H1 (cell line): Measurements from ENCODE around the gene RPS28. TPM values are rescaled to one million over a fixed set of nuclear protein-coding genes. Genes with fewer than 3 reads are reported as not detected.

Experiments used
- CTCF ChIA-PET: fragments of 300-600 bp; sonication (Branson Sonifier 250); formaldehyde crosslinking; loops from one replicate; lab custom pipeline; 2021; ENCODE audit not compliant: partially characterized antibody; lab: Charles Lee
- POLR2A ChIA-PET: fragments of 300-600 bp; sonication (Branson Sonifier 250); formaldehyde crosslinking; loops from one replicate; lab custom pipeline; 2021; ENCODE audit warnings: inconsistent platforms; ENCODE audit not compliant: partially characterized antibody; lab: Charles Lee
- DNase-seq, 2 experiments: peaks; one replicate each; pipeline versions ENCODE4 v3.0.0 to v3.0.0-alpha.2; 2010 to 2022; ENCODE audit warnings: low spot score in 2 of 2, low read depth in 1 of 2, mixed read lengths in 1 of 2
- FAIRE-seq: peaks from 2 replicates; lab custom pipeline; 2011; peaks lifted over from hg19 to GRCh38; lab: Jason Lieb, UNC
- H2AFZ ChIP-seq: 2 replicates; pipeline ENCODE4 v1.8.1; 2012; ENCODE audit warnings: low read length, inconsistent platforms
- H2AK5ac ChIP-seq: 2 replicates; pipeline ENCODE4 v1.6.1; 2013; ENCODE audit warnings: low read depth, low read length
- H2BK120ac ChIP-seq: replicated peaks from 2 replicates; pipeline ENCODE3; 2013; ENCODE audit warnings: low read depth, low read length, inconsistent platforms
- H2BK12ac ChIP-seq: 2 replicates; pipeline ENCODE4 v1.6.1; 2013; ENCODE audit warnings: low read depth, low read length
- H2BK15ac ChIP-seq: 2 replicates; pipeline ENCODE4 v1.6.1; 2013; ENCODE audit warnings: low read length
- H2BK20ac ChIP-seq: 2 replicates; pipeline ENCODE4 v1.6.1; 2013; ENCODE audit warnings: low read length
- H2BK5ac ChIP-seq: 2 replicates; pipeline ENCODE4 v1.6.1; 2013; ENCODE audit warnings: low read depth, low read length
- H3K14ac ChIP-seq: 2 replicates; pipeline ENCODE4 v1.6.1; 2013; ENCODE audit warnings: inconsistent platforms; ENCODE audit not compliant: insufficient read length
- H3K18ac ChIP-seq: 2 replicates; pipeline ENCODE4 v1.6.1; 2013; ENCODE audit warnings: low read length; ENCODE audit errors: extremely low read depth
- H3K23ac ChIP-seq: 2 replicates; pipeline ENCODE4 v1.6.1; 2013; ENCODE audit warnings: inconsistent platforms; ENCODE audit not compliant: insufficient read length
- H3K23me2 ChIP-seq: 2 replicates; pipeline ENCODE4 v1.6.1; 2013; ENCODE audit warnings: low read depth, low read length
- H3K27ac ChIP-seq: 2 replicates; pipeline ENCODE4 v1.6.1; 2011; ENCODE audit warnings: low read depth, low read length, inconsistent platforms
- H3K27me3 ChIP-seq, 4 experiments: replicated peaks in 1 of 4; 1 replicate in 1 of 4; 2 replicates in 3 of 4; pipeline versions ENCODE4 v1.6.1 to v1.8.1; 2011 to 2013; ENCODE audit warnings: low read length in 3 of 4, mild to moderate bottlenecking in 3 of 4, inconsistent platforms in 2 of 4, mixed read lengths in 2 of 4, moderate library complexity in 1 of 4; ENCODE audit not compliant: control insufficient read depth in 3 of 4, insufficient read depth in 3 of 4; ENCODE audit errors: extremely low read depth in 1 of 4
- H3K36me3 ChIP-seq, 4 experiments: 2 replicates each; pipeline versions ENCODE4 v1.6.1 to v1.8.1; 2011 to 2013; ENCODE audit warnings: mild to moderate bottlenecking in 4 of 4, low read length in 3 of 4, moderate library complexity in 2 of 4, control low read depth in 1 of 4, inconsistent platforms in 1 of 4; ENCODE audit not compliant: insufficient read depth in 4 of 4, control insufficient read depth in 2 of 4
- H3K4ac ChIP-seq: replicated peaks from 2 replicates; pipeline ENCODE3; 2013; ENCODE audit warnings: low read length, low read depth, mixed read lengths, inconsistent platforms; ENCODE audit not compliant: insufficient read length
- H3K4me1 ChIP-seq, 4 experiments: replicated peaks in 1 of 4; 1 replicate in 1 of 4; 2 replicates in 3 of 4; pipeline versions ENCODE4 v1.6.1 to v1.8.1; 2011 to 2013; ENCODE audit warnings: low read length in 3 of 4, inconsistent platforms in 2 of 4, mixed read lengths in 1 of 4; ENCODE audit not compliant: insufficient read depth in 4 of 4, control insufficient read depth in 3 of 4
- H3K4me2 ChIP-seq, 2 experiments: 2 replicates each; pipeline versions ENCODE4 v1.6.1 to v1.8.1; 2011 to 2013; ENCODE audit warnings: low read depth in 2 of 2, low read length in 2 of 2, control low read depth in 1 of 2, inconsistent platforms in 1 of 2, mild to moderate bottlenecking in 1 of 2; ENCODE audit not compliant: insufficient read depth in 1 of 2
- H3K4me3 ChIP-seq, 4 experiments: fragments of 200-600, 300-600 bp in 1 of 4; sonication (generic), shearing (Covaris generic), sonication (Bioruptor Twin) in 1 of 4; 2 replicates each; pipeline versions ENCODE4 v1.5.1 to v1.8.1; 2011 to 2016; ENCODE audit warnings: low read length in 4 of 4, low read depth in 3 of 4, control low read depth in 2 of 4, inconsistent platforms in 2 of 4, mild to moderate bottlenecking in 2 of 4, mixed read lengths in 1 of 4, moderate library complexity in 1 of 4; ENCODE audit not compliant: insufficient read depth in 2 of 4; ENCODE audit errors: extremely low read depth in 1 of 4
- H3K56ac ChIP-seq: replicated peaks from 2 replicates; pipeline ENCODE3; 2013; ENCODE audit warnings: low read depth, mild to moderate bottlenecking, mixed read lengths, low read length, inconsistent platforms; ENCODE audit not compliant: insufficient read length
- H3K79me1 ChIP-seq: 2 replicates; pipeline ENCODE4 v1.6.1; 2013; ENCODE audit warnings: low read depth, low read length, control low read depth
- H3K79me2 ChIP-seq, 2 experiments: 2 replicates each; pipeline versions ENCODE4 v1.6.1 to v1.8.1; 2012 to 2013; ENCODE audit warnings: low read length in 2 of 2, mild to moderate bottlenecking in 2 of 2, inconsistent platforms in 1 of 2; ENCODE audit not compliant: insufficient read depth in 2 of 2, control insufficient read depth in 1 of 2
- H3K9ac ChIP-seq, 4 experiments: replicated peaks in 1 of 4; 1 replicate in 1 of 4; 2 replicates in 3 of 4; pipeline versions ENCODE4 v1.6.1 to v1.8.1; 2011 to 2013; ENCODE audit warnings: low read depth in 3 of 4, low read length in 3 of 4, control low read depth in 2 of 4, mild to moderate bottlenecking in 2 of 4, moderate library complexity in 2 of 4, inconsistent platforms in 1 of 4; ENCODE audit errors: extremely low read depth in 1 of 4
- H3K9me3 ChIP-seq, 2 experiments: 2 replicates each; pipeline versions ENCODE4 v1.6.1 to v1.8.1; 2012 to 2013; ENCODE audit warnings: mild to moderate bottlenecking in 2 of 2, moderate library complexity in 2 of 2, control low read depth in 1 of 2, inconsistent platforms in 1 of 2, low read depth in 1 of 2, low read length in 1 of 2, mixed read lengths in 1 of 2; ENCODE audit not compliant: insufficient read depth in 2 of 2
- H4K20me1 ChIP-seq, 2 experiments: replicated peaks in 1 of 2; 2 replicates each; pipeline versions ENCODE3 to v1.8.1; 2011 to 2013; ENCODE audit warnings: inconsistent platforms in 2 of 2, low read length in 2 of 2, mild to moderate bottlenecking in 1 of 2; ENCODE audit not compliant: insufficient read depth in 2 of 2, control insufficient read depth in 1 of 2
- H4K5ac ChIP-seq: 2 replicates; pipeline ENCODE4 v1.6.1; 2013; ENCODE audit warnings: low read length, low read depth, mixed read lengths, inconsistent platforms; ENCODE audit not compliant: insufficient read length
- H4K8ac ChIP-seq: 2 replicates; pipeline ENCODE4 v1.8.0; 2013; ENCODE audit warnings: mild to moderate bottlenecking, moderate library complexity, low read length, inconsistent platforms; ENCODE audit not compliant: insufficient read depth; ENCODE audit errors: extremely low read depth
- H4K91ac ChIP-seq: replicated peaks from 2 replicates; pipeline ENCODE3; 2013; ENCODE audit warnings: low read length, mixed read lengths, inconsistent platforms; ENCODE audit not compliant: insufficient read length
- ASH2L ChIP-seq: fragments of 200-600, 300-600 bp; sonication (generic); IDR thresholded peaks from one replicate; pipeline ENCODE4 v1.7.1; 2017; ENCODE audit warnings: low read length
- BRCA1 ChIP-seq: IDR thresholded peaks from 2 replicates; pipeline ENCODE4 v1.6.1; 2012; ENCODE audit warnings: low read depth, low read length, improper control_type of control experiment
- CBX8 ChIP-seq: fragments of 300-800, 300-1000 bp; sonication (generic); IDR thresholded peaks from 2 replicates; pipeline ENCODE4 v1.7.1; 2016; ENCODE audit warnings: low read depth, low read length, borderline replicate concordance
- EP300 ChIP-seq, 2 experiments: IDR thresholded peaks; 1 replicate in 1 of 2; 2 replicates in 1 of 2; pipeline ENCODE4 v1.6.1; 2011 to 2012; ENCODE audit warnings: low read depth in 2 of 2, low read length in 2 of 2, mild to moderate bottlenecking in 2 of 2, borderline replicate concordance in 1 of 2, inconsistent platforms in 1 of 2, moderate library complexity in 1 of 2
- HDAC6 ChIP-seq: IDR thresholded peaks from one replicate; pipeline ENCODE4 v1.7.1; 2012; ENCODE audit warnings: low read depth, mild to moderate bottlenecking, inconsistent platforms, low read length, moderate library complexity
- MAFK ChIP-seq: IDR thresholded peaks from 2 replicates; pipeline ENCODE4 v1.6.1; 2012; ENCODE audit warnings: low read depth, mild to moderate bottlenecking, improper control_type of control experiment, low read length
- POLR2A ChIP-seq, 2 experiments: IDR thresholded peaks; 1 replicate in 1 of 2; 2 replicates in 1 of 2; pipeline ENCODE4 v1.6.1; 2011; ENCODE audit warnings: low read depth in 2 of 2, low read length in 2 of 2, mild to moderate bottlenecking in 2 of 2; ENCODE audit errors: control extremely low read depth in 1 of 2
- RAD21 ChIP-seq, 2 experiments: IDR thresholded peaks in 1 of 2; conservative IDR thresholded peaks in 1 of 2; 2 replicates each; pipeline ENCODE4 v1.6.1; 2011; ENCODE audit warnings: low read depth in 2 of 2, low read length in 2 of 2, improper control_type of control experiment in 1 of 2, inconsistent platforms in 1 of 2, mild to moderate bottlenecking in 1 of 2, moderate library complexity in 1 of 2
- RXRA ChIP-seq: IDR thresholded peaks from 2 replicates; pipeline ENCODE4 v1.6.1; 2011; ENCODE audit warnings: low read depth, mild to moderate bottlenecking, low read length, moderate library complexity; ENCODE audit not compliant: insufficient read depth
- SIRT6 ChIP-seq: IDR thresholded peaks from one replicate; pipeline ENCODE4 v1.7.1; 2012; ENCODE audit warnings: low read length, inconsistent platforms
- ZNF274 ChIP-seq: IDR thresholded peaks from 2 replicates; pipeline ENCODE4 v1.7.0; 2012; ENCODE audit warnings: low read length, borderline replicate concordance; ENCODE audit errors: extremely low read depth
- WGBS, 2 experiments: shearing (Covaris generic) in 1 of 2; methylation state at CpG; one replicate each; pipeline versions ENCODE4 v1.1.6 to v1.1.7; 2013 to 2015; ENCODE audit warnings: low lambda C conversion rate in 2 of 2, mixed read lengths in 2 of 2, inconsistent platforms in 1 of 2, low coverage in 1 of 2, missing lambda C conversion rate in 1 of 2; ENCODE audit not compliant: insufficient replicate concordance in 2 of 2, insufficient coverage in 1 of 2, insufficient read length in 1 of 2; ENCODE audit errors: extremely low coverage in 1 of 2, missing lambda C conversion rate in 1 of 2; 5-methylcytosine and 5-hydroxymethylcytosine counted together
- polyA plus RNA-seq, 7 experiments: library from polyadenylated mRNA; depleted of rRNA in 3 of 7; stranded (reverse) in 5 of 7; unstranded in 2 of 7; fragments of >200 nt in 5 of 7; fragments of 200-250 nt in 2 of 7; gene quantifications; 1 replicate in 5 of 7; 2 replicates in 1 of 7; 4 replicates in 1 of 7; pipeline versions ENCODE4 v1.2.1 to v1.2.3, GENCODE V29; 2011 to 2013; ENCODE audit warnings: missing spikeins in 2 of 7, mixed read lengths in 2 of 7
- total RNA-seq: library from RNA; stranded (reverse); fragmentation: NEBNext Ultra II Directional; extraction: Animal tissue kit (Norgen Biotek cat#: 25700); gene quantifications from 2 replicates; pipeline ENCODE4 v1.2.1, GENCODE V29; 2021

RPS28 gene
- total and polyA plus RNA-seq, 2 of the 8 experiments (the other 6 are each of a cell fraction or from before 2014, with no cell fraction given), result 1,241 to 1,699 TPM

DNA sequence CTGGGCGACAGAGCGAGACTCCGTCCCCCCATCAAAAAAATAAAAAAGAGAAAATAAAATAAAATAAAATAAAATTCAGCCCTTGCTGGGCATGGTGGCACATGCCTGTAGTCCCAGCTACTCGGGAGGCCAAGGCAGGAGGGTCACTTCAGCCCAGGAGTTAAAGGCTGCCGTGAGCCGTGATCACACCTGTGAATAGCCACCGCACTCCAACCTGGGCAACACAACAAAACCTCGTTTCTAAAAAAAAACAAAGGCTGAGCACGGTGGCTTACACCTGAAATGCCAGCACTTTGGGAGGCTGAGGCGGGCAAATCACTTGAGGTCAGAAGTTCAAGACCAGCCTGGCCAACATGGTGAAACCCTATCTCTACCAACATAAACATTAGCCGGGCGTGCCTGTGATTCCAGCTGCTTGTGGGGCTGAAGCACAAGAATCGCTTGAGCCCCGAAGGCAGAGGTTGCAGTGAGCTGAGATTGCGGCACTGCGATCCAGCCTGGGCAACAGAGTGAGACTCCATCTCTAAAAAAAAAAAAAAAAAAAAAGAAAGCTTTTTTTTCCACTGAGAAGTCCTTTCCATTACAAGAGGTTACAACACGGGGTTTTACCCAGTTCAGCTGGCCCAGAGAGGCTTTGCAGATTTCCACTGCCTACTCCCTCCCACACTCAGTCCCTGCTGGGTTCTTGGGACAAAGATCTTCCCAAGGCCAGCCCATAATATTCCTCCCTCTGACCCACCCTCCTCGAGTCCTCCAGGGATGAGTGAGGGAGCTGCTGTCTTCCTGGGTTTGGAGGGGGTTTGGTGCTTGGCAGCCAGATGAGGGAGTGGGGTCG is 49.1 kb downstream of the RPS28 start:
- no peak for FAIRE-seq
- Histone ChIP-seq H3K36me3 (no peaks in the 10 kb centered on the region; a peak in 2 of 8 replicates), H2BK120ac (no peak overlapping the region), H4K20me1 (no peaks in the 10 kb centered on the region), H2BK15ac (no peak overlapping the region), H3K79me2 (no peaks in the 10 kb centered on the region), H3K23me2 (peaks cover 2% of the 10 kb centered on the region; the same call in 1 of the 2 replicates), H2BK5ac (0 out of 2 replicates have a peak overlapping the region, but pooled peaks have one; percentile 12), H3K18ac (no peak overlapping the region), H2BK20ac (no peak overlapping the region), H4K91ac (no peak overlapping the region), H2BK12ac (no peak overlapping the region), H4K5ac (no peak overlapping the region), H3K79me1 (no peaks in the 10 kb centered on the region; the same call in 1 of the 2 replicates), H2AK5ac (no peak overlapping the region), H4K8ac (no peak overlapping the region; the same call in 1 of the 2 replicates), H3K27me3 (peaks cover 0 to 12% (median 8%) of the 10 kb centered on the region in 4 experiments; a peak in 6 of 7 replicates), H3K56ac (no peak overlapping the region), H3K4ac (no peak overlapping the region), H3K4me2 (no peak overlapping the region), H3K14ac (no peak overlapping the region), H3K4me3 (no peak overlapping the region), H2AFZ (no peak overlapping the region), H3K9ac (no peak overlapping the region), H3K23ac (no peak overlapping the region), H3K4me1 (peaks cover 0 to 7% (median 6%) of the 10 kb centered on the region in 4 experiments; a peak in 6 of 7 replicates), H3K27ac (no peak overlapping the region), H3K9me3 (no peaks in the 10 kb centered on the region)
- CTCF ChIA-PET, result interaction anchor here (1.2 to 6.0 kb wide), 2 partner anchors 8 to 17 kb away, joined by 3 to 45 read pairs; no protein-coding TSS in a partner anchor
- POLR2A ChIA-PET, result interaction anchor here (1.2 to 9.2 kb wide), 2 partner anchors 22 to 71 kb away, joined by 3 to 71 read pairs; partner anchors contain the start of gene RAB11B
- DNase-seq, result no peak
- WGBS, 2 experiments, result 92% methylated on average over 19 of the region's 19 CpGs; no CpG with 5 or more reads in 1 of the 2 experiments
- no peak for TF ChIP-seq POLR2A (IDR thresholded peaks at IDR 0.05; ENCODE audit: control extremely low read depth in 1 of 2, low read depth in 2 of 2, low read length in 2 of 2)
- TF ChIP-seq HDAC6, result no peak
- no peak for TF ChIP-seq RXRA
- no peak for TF ChIP-seq EP300 (IDR thresholded peaks at IDR 0.05; ENCODE audit: borderline replicate concordance in 1 of 2, low read depth in 2 of 2, low read length in 2 of 2)
- TF ChIP-seq ASH2L, result no peak
- TF ChIP-seq CBX8, result no peak
- TF ChIP-seq ZNF274, result no peak
- no peak for TF ChIP-seq RAD21 (IDR thresholded peaks at IDR 0.05 in 1 of 2, conservative IDR thresholded peaks at IDR 0.05 in 1 of 2; ENCODE audit: low read depth in 2 of 2, low read length in 2 of 2)
- TF ChIP-seq SIRT6, result no peak
- TF ChIP-seq MAFK, result no peak
- TF ChIP-seq BRCA1, result no peak
